Subcutaneous abdominal adipose tissue (tissue), 5 donors: ENCODE measurements around the gene GTPBP3.

Experiments
- H3K27ac ChIP-seq: one replicate; pipeline ENCODE4 v1.7.0; 2013; ENCODE audit warnings: low read depth, mild to moderate bottlenecking, inconsistent platforms, low read length, moderate library complexity
- H3K27me3 ChIP-seq, 5 donors: one replicate each; pipeline ENCODE4 v1.7.0; 2013; ENCODE audit warnings: low read length in 5 of 5, inconsistent platforms in 1 of 5; ENCODE audit not compliant: control insufficient read depth in 5 of 5, insufficient read depth in 4 of 5
- H3K36me3 ChIP-seq, 5 donors: one replicate each; pipeline ENCODE4 v1.7.0; 2013; ENCODE audit warnings: low read length in 5 of 5; ENCODE audit not compliant: control insufficient read depth in 5 of 5, insufficient read depth in 5 of 5
- H3K4me1 ChIP-seq, 5 donors: one replicate each; pipeline ENCODE4 v1.7.0; 2013; ENCODE audit warnings: low read length in 5 of 5, mild to moderate bottlenecking in 3 of 5, moderate library complexity in 1 of 5; ENCODE audit not compliant: control insufficient read depth in 5 of 5, insufficient read depth in 5 of 5
- H3K4me3 ChIP-seq, 5 donors: one replicate each; pipeline ENCODE4 v1.7.0; 2013; ENCODE audit warnings: low read length in 5 of 5, low read depth in 1 of 5
- H3K9ac ChIP-seq, 5 donors: one replicate each; pipeline ENCODE4 v1.7.0; 2013; ENCODE audit warnings: low read length in 5 of 5, mild to moderate bottlenecking in 4 of 5, moderate library complexity in 3 of 5
- H3K9me3 ChIP-seq, 5 donors: one replicate each; pipeline ENCODE4 v1.7.0; 2013; ENCODE audit warnings: low read length in 5 of 5; ENCODE audit not compliant: control insufficient read depth in 5 of 5
- donor health status: healthy.
- donor health status: healthy.
- donor health status: healthy.
- donor health status: healthy.
- donor health status: healthy.

The GTPBP3 gene

DNA sequence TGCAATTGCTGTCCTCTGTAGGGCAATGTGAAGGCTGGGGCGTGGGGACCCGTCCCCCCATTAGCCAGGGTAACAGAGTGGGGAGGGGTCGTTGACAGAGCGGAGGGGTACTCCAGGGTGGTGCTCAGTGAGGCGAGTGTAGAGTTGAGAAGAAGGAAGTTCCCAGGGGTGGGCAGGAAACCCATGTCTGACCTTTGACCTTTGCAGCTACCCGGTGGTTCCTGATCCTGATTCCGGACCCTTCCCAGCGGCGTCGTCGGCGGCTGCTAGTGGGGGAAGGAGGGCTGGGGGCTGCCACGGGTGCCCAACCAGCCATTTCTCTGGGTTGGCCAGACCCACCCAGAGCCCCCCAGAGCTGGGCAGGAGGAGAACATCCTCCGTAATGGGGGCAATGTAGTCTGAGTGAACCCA is 41.9 kb downstream of the GTPBP3 start:
- H3K9ac ChIP-seq: peak overlapping the region in 1 of 5 donors; percentile 30
- peaks cover 2 to 37% (median 24%) of the 10 kb centered on the region in 5 donors for H3K4me1 ChIP-seq

DNA sequence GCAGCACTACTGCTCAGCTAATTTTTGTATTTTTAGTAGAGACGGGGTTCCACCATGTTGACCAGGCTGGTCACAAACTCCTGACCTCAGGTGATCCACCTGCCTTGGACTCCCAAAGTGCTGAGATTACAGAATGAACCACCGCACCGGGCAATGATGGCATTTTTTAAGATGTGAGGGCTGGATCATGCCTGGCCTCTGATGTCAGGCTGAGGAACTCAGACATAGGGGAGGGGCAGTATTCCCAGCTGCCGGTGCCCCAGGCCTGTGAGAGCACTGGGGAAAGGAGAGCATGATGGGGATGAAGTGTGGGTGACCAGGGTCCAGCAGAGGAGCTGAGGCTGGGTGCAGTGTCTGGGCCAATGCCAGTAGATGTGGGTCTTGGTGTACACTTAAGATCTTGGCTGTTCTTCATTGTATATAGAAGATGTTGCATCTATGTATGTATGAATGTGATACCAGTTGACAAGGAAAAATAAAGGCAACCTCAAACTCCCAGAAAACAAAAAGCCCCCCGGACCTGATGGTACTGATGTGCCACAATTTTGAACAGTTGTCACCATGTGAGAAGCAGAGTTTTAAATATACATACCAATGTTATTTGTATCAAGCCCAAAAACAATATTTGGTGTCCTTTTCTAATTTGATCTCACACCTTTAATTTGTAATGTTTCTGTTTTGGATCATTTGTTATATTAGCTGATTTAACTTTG is 43.2 kb downstream of the GTPBP3 start:
- H3K4me3 ChIP-seq: no peak overlapping the region
- peaks cover 2 to 38% (median 24%) of the 10 kb centered on the region in 5 donors for H3K4me1 ChIP-seq
- H3K9ac ChIP-seq: no peak overlapping the region
- peaks cover 0 to 3% (median 0%) of the 10 kb centered on the region in 5 donors for H3K9me3 ChIP-seq
- no peaks in the 10 kb centered on the region for H3K36me3 ChIP-seq
- H3K27ac ChIP-seq: no peak overlapping the region
- H3K27me3 ChIP-seq: peaks cover 0 to 3% (median 0%) of the 10 kb centered on the region in 5 donors

More for the DNA sequence above, 41.9 kb downstream of the GTPBP3 start:
- Histone ChIP-seq H3K27me3 (peaks cover 0 to 3% (median 0%) of the 10 kb centered on the region in 5 donors), H3K4me3 (peak overlapping the region in 1 of 5 donors; percentile 13), H3K36me3 (no peaks in the 10 kb centered on the region), H3K27ac (peak overlapping the region; percentile 54), H3K9me3 (peaks cover 0 to 3% (median 0%) of the 10 kb centered on the region in 5 donors)

GRCh38 chr19:17385878-17386611 is 48.7 kb downstream of the GTPBP3 start:
- Histone ChIP-seq H3K27me3 (no peaks in the 10 kb centered on the region), H3K27ac (no peak overlapping the region), H3K4me3 (no peak overlapping the region), H3K36me3 (no peaks in the 10 kb centered on the region), H3K9ac (no peak overlapping the region), H3K4me1 (peaks cover 0 to 25% (median 19%) of the 10 kb centered on the region in 5 donors), H3K9me3 (peaks cover 0 to 4% (median 2%) of the 10 kb centered on the region in 5 donors)

DNA sequence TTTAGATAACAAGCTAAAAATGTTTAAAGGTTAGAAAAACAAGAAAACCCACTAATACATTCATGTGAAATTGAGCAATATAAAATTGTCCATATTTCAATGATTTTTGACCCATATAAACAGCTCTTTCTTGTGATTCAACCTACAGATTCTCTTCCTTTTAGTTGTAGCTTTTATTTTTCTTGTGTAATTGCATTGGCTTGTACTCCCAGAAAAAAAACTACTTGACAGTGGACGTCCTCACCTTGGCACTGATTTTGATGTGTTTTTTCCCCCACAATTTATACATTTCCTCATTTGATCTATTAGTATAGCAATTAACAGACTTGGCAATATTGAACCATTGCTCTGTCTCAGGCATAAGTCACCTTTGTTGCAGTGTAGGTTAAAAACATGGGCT is 51.9 kb downstream of the GTPBP3 start:
- Histone ChIP-seq H3K27ac (no peak overlapping the region), H3K36me3 (no peaks in the 10 kb centered on the region), H3K9ac (no peak overlapping the region), H3K27me3 (no peaks in the 10 kb centered on the region), H3K4me1 (peaks cover 0 to 33% (median 20%) of the 10 kb centered on the region in 5 donors), H3K9me3 (peaks cover 0 to 4% (median 2%) of the 10 kb centered on the region in 5 donors), H3K4me3 (no peak overlapping the region)

DNA sequence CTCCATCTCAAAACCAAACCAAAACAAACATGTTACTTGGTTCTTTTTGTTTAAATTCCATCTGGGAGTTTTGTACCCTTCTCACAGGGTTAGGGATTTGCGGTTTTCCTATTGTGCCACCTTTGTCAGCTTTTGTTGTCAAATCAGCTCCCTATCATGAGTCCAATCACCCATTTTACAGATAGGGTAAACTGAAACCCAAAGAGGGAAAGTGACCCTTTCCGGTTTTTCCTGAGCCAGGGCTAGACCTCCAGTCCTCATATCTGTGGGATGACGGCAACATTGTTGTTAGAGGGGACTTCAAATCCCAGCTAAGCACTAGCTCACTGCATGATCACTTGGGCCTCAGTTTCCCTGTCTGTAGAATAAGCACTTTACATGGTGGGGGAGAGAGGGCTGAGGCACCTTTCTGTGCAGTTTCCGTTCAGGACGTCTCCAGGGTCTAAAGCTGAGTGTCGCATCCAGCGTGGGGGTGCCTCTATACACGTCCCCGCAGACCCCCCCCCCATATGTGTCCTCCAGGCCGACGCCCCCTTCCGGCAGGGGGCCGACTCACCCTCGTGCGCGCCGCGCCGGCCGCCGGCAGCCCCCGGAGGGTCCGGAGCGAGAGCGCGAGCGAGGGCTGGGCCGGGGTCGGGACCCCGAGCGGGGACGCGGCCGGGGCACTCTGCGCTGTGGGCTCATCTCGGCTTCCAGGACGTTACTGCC is 52.8 kb downstream of the GTPBP3 start:
- H3K27ac ChIP-seq: no peak overlapping the region
- H3K9me3 ChIP-seq: peaks cover 0 to 4% (median 2%) of the 10 kb centered on the region in 5 donors
- H3K4me3 ChIP-seq: peak overlapping the region in 4 of 5 donors; percentile 61 to 69 (median 64)
- peaks cover 0 to 39% (median 25%) of the 10 kb centered on the region in 5 donors for H3K4me1 ChIP-seq
- H3K36me3 ChIP-seq: no peaks in the 10 kb centered on the region
- no peaks in the 10 kb centered on the region for H3K27me3 ChIP-seq
- H3K9ac ChIP-seq: peak overlapping the region in 3 of 5 donors; percentile 16 to 69 (median 64)

- H3K27me3 ChIP-seq: no peaks in the 10 kb centered on the region
- H3K36me3 ChIP-seq: no peaks in the 10 kb centered on the region
- peaks cover 0 to 40% (median 28%) of the 10 kb centered on the region in 5 donors for H3K4me1 ChIP-seq
- H3K9me3 ChIP-seq: peaks cover 0 to 4% (median 2%) of the 10 kb centered on the region in 5 donors
- H3K9ac ChIP-seq: peak overlapping the region in 3 of 5 donors; percentile 16 to 69 (median 64)
- no peak overlapping the region for H3K27ac ChIP-seq
- H3K4me3 ChIP-seq: peak overlapping the region; percentile 61 to 79 (median 65)
Observed at GRCh38 chr19:17390665-17391370, 53.5 kb downstream of the GTPBP3 start.

- Histone ChIP-seq H3K36me3 (no peaks in the 10 kb centered on the region), H3K9me3 (peaks cover 0 to 4% (median 2%) of the 10 kb centered on the region in 5 donors), H3K27ac (no peak overlapping the region), H3K4me3 (peak overlapping the region; percentile 31 to 63 (median 60)), H3K4me1 (peaks cover 0 to 38% (median 27%) of the 10 kb centered on the region in 5 donors), H3K27me3 (no peaks in the 10 kb centered on the region), H3K9ac (peak overlapping the region in 2 of 5 donors; percentile 1 to 43)
Observed at GRCh38 chr19:17391371-17392151, 54.2 kb downstream of the GTPBP3 start.
